Measurements from ENCODE around the gene ADCY5.

DNA sequence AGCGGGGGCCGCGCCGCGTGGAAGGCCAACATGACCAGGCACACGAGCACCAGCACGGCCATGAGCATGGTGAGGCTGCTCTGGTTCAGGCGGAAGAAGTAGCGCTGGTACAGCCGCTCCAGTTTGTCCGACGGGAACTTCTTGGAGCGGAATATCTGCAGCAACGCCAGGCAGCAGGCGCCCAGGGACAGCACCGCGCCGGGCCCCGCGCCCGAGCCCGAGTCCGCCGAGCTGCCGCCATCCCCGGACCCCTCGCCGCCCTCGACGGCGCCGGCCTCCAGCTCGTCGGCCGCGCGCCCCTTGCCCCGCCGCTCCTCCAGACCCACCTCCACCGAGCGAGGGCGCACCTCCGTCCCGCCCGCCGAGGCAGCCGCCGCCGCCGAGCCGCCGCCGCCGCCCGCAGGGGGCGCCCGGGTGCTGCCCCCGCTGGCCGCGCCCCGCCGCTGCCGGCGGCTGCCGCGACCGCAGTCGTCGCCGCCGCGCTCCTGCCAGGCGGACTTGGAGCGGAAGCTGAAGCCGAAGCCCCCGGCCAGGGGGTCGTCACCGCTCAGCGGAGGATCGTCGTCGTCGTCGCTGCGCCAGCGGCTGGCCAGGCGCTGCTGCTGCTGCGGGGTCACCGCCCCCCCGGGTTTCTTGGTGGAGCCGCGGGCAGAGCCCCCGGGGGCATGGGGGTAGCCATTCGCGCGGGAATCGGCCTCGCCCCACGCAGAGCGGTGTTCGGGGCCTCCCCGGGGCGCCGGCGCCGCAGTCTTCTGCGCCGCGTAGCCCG lies 957 bp downstream of the ADCY5 start:
- peak; percentile 48; the same call in 2 of the 3 replicates for TF ChIP-seq CTCF (IDR thresholded peaks at IDR 0.05)
- TF ChIP-seq USF2 (IDR thresholded peaks at IDR 0.05), result no peak
- no peak for TF ChIP-seq EP300 (IDR thresholded peaks at IDR 0.05)
- TF ChIP-seq NFE2L2 (conservative IDR thresholded peaks at IDR 0.05; ENCODE audit: low read length), result no peak

All from A549 (cell line).